ENCODE measurements around the gene BIN2.

- no peak for TF ChIP-seq CTCF (conservative IDR thresholded peaks at IDR 0.05; ENCODE audit: low read depth, low read length)
- TF ChIP-seq MXI1 (IDR thresholded peaks at IDR 0.05; ENCODE audit: borderline replicate concordance, low read depth, low read length), result no peak
- TF ChIP-seq POLR2A (IDR thresholded peaks at IDR 0.05; ENCODE audit: low read depth, low read length), result no peak
- TF ChIP-seq SMC3 (IDR thresholded peaks at IDR 0.05; ENCODE audit: low read depth, low read length), result no peak
- no peak for TF ChIP-seq USF2 (IDR thresholded peaks at IDR 0.05; ENCODE audit: low read depth, low read length)
- no peak for TF ChIP-seq NFE2L2 (IDR thresholded peaks at IDR 0.05; ENCODE audit: low read depth, low read length)
- TF ChIP-seq RFX5 (IDR thresholded peaks at IDR 0.05; ENCODE audit: low read depth, low read length), result no peak
- TF ChIP-seq RCOR1 (IDR thresholded peaks at IDR 0.05; ENCODE audit: insufficient replicate concordance, low read length), result no peak
- no peak for TF ChIP-seq CEBPB (IDR thresholded peaks at IDR 0.05; ENCODE audit: low read depth, low read length)
- no peak for TF ChIP-seq BHLHE40 (IDR thresholded peaks at IDR 0.05; ENCODE audit: low read depth, low read length)
- TF ChIP-seq CHD1 (IDR thresholded peaks at IDR 0.05; ENCODE audit: low read depth, low read length), result no peak
Measured at GRCh38 chr12:51339750-51340149, 15.8 kb upstream of the BIN2 start.

Measured in IMR-90 (cell line).